DOHH2 (cell line): ENCODE results near the gene KLK10.

Experiments
- EZH2phosphoT487 ChIP-seq: fragments of 200-600 bp; sonication (generic); IDR thresholded peaks from 2 replicates; pipeline ENCODE4 v1.6.1; 2017; ENCODE audit warnings: borderline replicate concordance, mild to moderate bottlenecking, antibody characterized with exemption, low read length, moderate library complexity, mixed read lengths
- TF ChIP-seq, protein P1 (sequence below): fragments of 200-600 bp; sonication (generic); IDR thresholded peaks from one replicate; pipeline ENCODE4 v1.5.1; 2014; ENCODE audit warnings: antibody characterized with exemption, mild to moderate bottlenecking, low read depth, low read length; ENCODE audit not compliant: poor library complexity, severe bottlenecking

- TF ChIP-seq, protein P1, sequence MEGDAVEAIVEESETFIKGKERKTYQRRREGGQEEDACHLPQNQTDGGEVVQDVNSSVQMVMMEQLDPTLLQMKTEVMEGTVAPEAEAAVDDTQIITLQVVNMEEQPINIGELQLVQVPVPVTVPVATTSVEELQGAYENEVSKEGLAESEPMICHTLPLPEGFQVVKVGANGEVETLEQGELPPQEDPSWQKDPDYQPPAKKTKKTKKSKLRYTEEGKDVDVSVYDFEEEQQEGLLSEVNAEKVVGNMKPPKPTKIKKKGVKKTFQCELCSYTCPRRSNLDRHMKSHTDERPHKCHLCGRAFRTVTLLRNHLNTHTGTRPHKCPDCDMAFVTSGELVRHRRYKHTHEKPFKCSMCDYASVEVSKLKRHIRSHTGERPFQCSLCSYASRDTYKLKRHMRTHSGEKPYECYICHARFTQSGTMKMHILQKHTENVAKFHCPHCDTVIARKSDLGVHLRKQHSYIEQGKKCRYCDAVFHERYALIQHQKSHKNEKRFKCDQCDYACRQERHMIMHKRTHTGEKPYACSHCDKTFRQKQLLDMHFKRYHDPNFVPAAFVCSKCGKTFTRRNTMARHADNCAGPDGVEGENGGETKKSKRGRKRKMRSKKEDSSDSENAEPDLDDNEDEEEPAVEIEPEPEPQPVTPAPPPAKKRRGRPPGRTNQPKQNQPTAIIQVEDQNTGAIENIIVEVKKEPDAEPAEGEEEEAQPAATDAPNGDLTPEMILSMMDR = no peak
- TF ChIP-seq EZH2phosphoT487 = no peak
Measured at GRCh38 chr19:51064534-51065220, 45.2 kb upstream of the KLK10 start, which contains the start of gene KLK13.
